ENCODE data around the gene AHI1. TPM values are rescaled to one million over a fixed set of nuclear protein-coding genes. Genes with fewer than 3 reads are reported as not detected.

AHI1 gene
- total and polyA plus RNA-seq, 2 experiments from 2014 or later = 14.8 to 21.5 TPM

DNA sequence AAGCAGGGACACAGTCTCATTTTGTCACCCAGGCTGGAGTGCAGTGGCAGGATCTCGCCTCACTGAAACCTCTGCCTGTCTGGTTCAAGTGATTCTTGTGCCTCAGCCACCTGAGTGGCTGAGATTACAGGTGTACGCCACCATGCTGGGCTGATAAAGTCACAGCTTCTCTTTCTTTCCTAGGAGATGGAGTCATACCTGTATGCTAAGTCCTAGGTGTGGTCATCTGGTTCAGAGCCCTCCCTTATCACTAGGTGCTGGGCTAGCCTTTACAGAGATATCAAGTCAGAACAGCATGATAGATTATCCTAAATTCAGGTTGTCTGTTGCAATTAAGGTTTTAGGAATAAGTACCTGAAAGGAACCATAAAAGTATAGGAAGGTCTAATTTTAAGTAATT, 86.7 kb downstream of the AHI1 start:
- Histone ChIP-seq H3K27ac (no peak overlapping the region), H2AFZ (no peak overlapping the region), H3K4me3 (no peak overlapping the region), H3K4me1 (ENCODE audit: insufficient read depth) (no peaks in the 10 kb centered on the region), H3K79me2 (no peaks in the 10 kb centered on the region), H3K9me3 (ENCODE audit: low read depth) (no peaks in the 10 kb centered on the region), H3K27me3 (no peaks in the 10 kb centered on the region), H4K20me1 (ENCODE audit: insufficient read depth, poor library complexity, severe bottlenecking) (no peaks in the 10 kb centered on the region), H3K9me2 (replicated peaks; ENCODE audit: insufficient read depth) (no peaks in the 10 kb centered on the region), H3K4me2 (no peak overlapping the region), H3K36me3 (replicated peaks; ENCODE audit: insufficient read depth, low read depth) (no peaks in the 10 kb centered on the region)
- DNase-seq (ENCODE audit: low spot score) = no peak
- TF ChIP-seq EZH2 (IDR thresholded peaks at IDR 0.05; ENCODE audit: borderline replicate concordance) (no peak), EZH2phosphoT487 (IDR thresholded peaks at IDR 0.05; ENCODE audit: low read depth, severe bottlenecking, unreplicated experiment) (no peak)
- TF ChIP-seq, protein P1, sequence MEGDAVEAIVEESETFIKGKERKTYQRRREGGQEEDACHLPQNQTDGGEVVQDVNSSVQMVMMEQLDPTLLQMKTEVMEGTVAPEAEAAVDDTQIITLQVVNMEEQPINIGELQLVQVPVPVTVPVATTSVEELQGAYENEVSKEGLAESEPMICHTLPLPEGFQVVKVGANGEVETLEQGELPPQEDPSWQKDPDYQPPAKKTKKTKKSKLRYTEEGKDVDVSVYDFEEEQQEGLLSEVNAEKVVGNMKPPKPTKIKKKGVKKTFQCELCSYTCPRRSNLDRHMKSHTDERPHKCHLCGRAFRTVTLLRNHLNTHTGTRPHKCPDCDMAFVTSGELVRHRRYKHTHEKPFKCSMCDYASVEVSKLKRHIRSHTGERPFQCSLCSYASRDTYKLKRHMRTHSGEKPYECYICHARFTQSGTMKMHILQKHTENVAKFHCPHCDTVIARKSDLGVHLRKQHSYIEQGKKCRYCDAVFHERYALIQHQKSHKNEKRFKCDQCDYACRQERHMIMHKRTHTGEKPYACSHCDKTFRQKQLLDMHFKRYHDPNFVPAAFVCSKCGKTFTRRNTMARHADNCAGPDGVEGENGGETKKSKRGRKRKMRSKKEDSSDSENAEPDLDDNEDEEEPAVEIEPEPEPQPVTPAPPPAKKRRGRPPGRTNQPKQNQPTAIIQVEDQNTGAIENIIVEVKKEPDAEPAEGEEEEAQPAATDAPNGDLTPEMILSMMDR (IDR thresholded peaks at IDR 0.05; ENCODE audit: poor library complexity) = no peak
- 100% methylated on average over 2 of the region's 2 CpGs for WGBS (ENCODE audit: low lambda C conversion rate, missing lambda C conversion rate)

DNA sequence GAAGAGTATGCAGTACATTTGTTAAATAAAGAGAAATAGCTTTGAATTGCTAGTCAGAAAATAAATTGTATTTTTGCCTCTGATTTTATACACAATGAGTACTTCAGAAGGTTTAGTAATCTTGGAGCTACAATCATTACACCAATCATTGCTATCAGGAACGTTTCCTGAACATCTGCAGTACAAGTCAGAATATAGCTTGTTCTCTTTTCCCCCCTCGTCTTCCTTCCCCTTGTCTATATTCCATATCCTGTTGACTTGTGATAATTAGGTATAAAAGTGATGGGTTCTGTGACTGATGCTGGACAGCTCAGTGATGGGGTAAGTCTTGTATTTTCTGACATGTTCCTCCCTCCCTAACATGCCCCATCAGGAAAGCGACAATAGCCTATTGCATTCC, 94.0 kb downstream of the AHI1 start:
- H4K20me1 ChIP-seq (ENCODE audit: insufficient read depth, poor library complexity, severe bottlenecking) = no peaks in the 10 kb centered on the region

DNA sequence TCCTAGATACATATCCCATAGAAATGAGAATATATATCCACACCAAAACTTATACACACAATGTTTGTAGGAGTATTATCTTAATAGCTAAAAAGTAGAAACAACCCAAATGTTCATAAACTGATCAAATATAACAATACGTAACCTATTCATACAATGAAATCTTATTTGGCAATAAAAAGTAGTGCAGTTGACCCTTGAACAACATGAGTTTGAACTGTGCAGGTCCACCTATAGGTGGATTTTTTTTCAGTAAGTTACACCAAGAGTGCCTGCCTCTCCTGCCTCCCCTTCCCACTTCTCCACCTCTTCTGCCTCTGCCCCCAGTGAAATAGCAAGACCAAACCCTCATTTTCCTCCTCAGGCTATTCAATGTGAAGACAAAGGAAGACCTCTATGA, 95.2 kb downstream of the AHI1 start:
- Histone ChIP-seq H3K9me3 (ENCODE audit: low read depth) (no peaks in the 10 kb centered on the region), H3K27me3 (no peaks in the 10 kb centered on the region), H3K36me3 (replicated peaks; ENCODE audit: insufficient read depth, low read depth) (no peaks in the 10 kb centered on the region), H3K79me2 (no peaks in the 10 kb centered on the region), H2AFZ (no peak overlapping the region), H3K4me3 (no peak overlapping the region), H4K20me1 (ENCODE audit: insufficient read depth, poor library complexity, severe bottlenecking) (no peaks in the 10 kb centered on the region), H3K4me1 (ENCODE audit: insufficient read depth) (no peaks in the 10 kb centered on the region), H3K9me2 (replicated peaks; ENCODE audit: insufficient read depth) (no peaks in the 10 kb centered on the region), H3K4me2 (no peak overlapping the region), H3K27ac (no peak overlapping the region)
- WGBS (ENCODE audit: low lambda C conversion rate, missing lambda C conversion rate) = 93% methylated on average over 1 of the region's 1 CpG
- no peak for TF ChIP-seq EZH2 (IDR thresholded peaks at IDR 0.05; ENCODE audit: borderline replicate concordance)
- TF ChIP-seq, protein P1 (IDR thresholded peaks at IDR 0.05; ENCODE audit: poor library complexity) = no peak
- TF ChIP-seq EZH2phosphoT487 (IDR thresholded peaks at IDR 0.05; ENCODE audit: low read depth, severe bottlenecking, unreplicated experiment) = no peak
- no peak for DNase-seq (ENCODE audit: low spot score)

More for the DNA sequence above, 94.0 kb downstream of the AHI1 start:
- no peak overlapping the region for H3K4me2 ChIP-seq
- H3K9me3 ChIP-seq (ENCODE audit: low read depth) = no peaks in the 10 kb centered on the region
- 88% methylated on average over 3 of the region's 3 CpGs for WGBS (ENCODE audit: low lambda C conversion rate, missing lambda C conversion rate)
- H3K9me2 ChIP-seq (replicated peaks; ENCODE audit: insufficient read depth) = no peaks in the 10 kb centered on the region
- H3K4me1 ChIP-seq (ENCODE audit: insufficient read depth) = no peaks in the 10 kb centered on the region
- H3K4me3 ChIP-seq = no peak overlapping the region
- no peaks in the 10 kb centered on the region for H3K27me3 ChIP-seq
- no peaks in the 10 kb centered on the region for H3K36me3 ChIP-seq (replicated peaks; ENCODE audit: insufficient read depth, low read depth)
- no peak for DNase-seq (ENCODE audit: low spot score)
- H3K79me2 ChIP-seq = no peaks in the 10 kb centered on the region
- H3K27ac ChIP-seq = no peak overlapping the region
- H2AFZ ChIP-seq = no peak overlapping the region
- TF ChIP-seq EZH2 (IDR thresholded peaks at IDR 0.05; ENCODE audit: borderline replicate concordance) (no peak), EZH2phosphoT487 (IDR thresholded peaks at IDR 0.05; ENCODE audit: low read depth, severe bottlenecking, unreplicated experiment) (no peak)
- TF ChIP-seq, protein P1 (IDR thresholded peaks at IDR 0.05; ENCODE audit: poor library complexity) = no peak

Data from hepatocyte (in vitro differentiated cells).